ENCODE data around the gene TWIST1.

The TWIST1 gene

GRCh38 chr7:19133886-19134285, 16.4 kb upstream of the TWIST1 start:
- no peak for DNase-seq (ENCODE audit: low read depth in 1 of 2, low spot score in 1 of 2)
- no peak overlapping the region for H3K4me3 ChIP-seq (replicated peaks; ENCODE audit: insufficient read depth, low read length)
- TF ChIP-seq SPI1 (IDR thresholded peaks at IDR 0.05; ENCODE audit: borderline replicate concordance, low read depth) (no peak), GABPA (IDR thresholded peaks at IDR 0.05; ENCODE audit: low read depth) (no peak)
- no peaks in the 10 kb centered on the region for H3K27me3 ChIP-seq (ENCODE audit: insufficient read depth, poor library complexity, severe bottlenecking)
- no peak overlapping the region for H3K27ac ChIP-seq (replicated peaks)

- no peak for DNase-seq (ENCODE audit: low read depth in 1 of 2, low spot score in 1 of 2)
- no peak for TF ChIP-seq GABPA (IDR thresholded peaks at IDR 0.05; ENCODE audit: low read depth)
- TF ChIP-seq REST (IDR thresholded peaks at IDR 0.05; ENCODE audit: insufficient replicate concordance, low read depth) = no peak
- no peak for TF ChIP-seq CTCF (IDR thresholded peaks at IDR 0.05; ENCODE audit: insufficient read depth, low read length)
- TF ChIP-seq SPI1 (IDR thresholded peaks at IDR 0.05; ENCODE audit: borderline replicate concordance, low read depth) = no peak
- no peak for TF ChIP-seq POLR2AphosphoS5 (IDR thresholded peaks at IDR 0.05; ENCODE audit: low read depth)
- H3K4me3 ChIP-seq (replicated peaks; ENCODE audit: insufficient read depth, low read length) = no peak overlapping the region
- H3K27me3 ChIP-seq (ENCODE audit: insufficient read depth, poor library complexity, severe bottlenecking) = no peaks in the 10 kb centered on the region
- H3K27ac ChIP-seq (replicated peaks) = no peak overlapping the region
These were observed 16.0 kb upstream of the TWIST1 start for GRCh38 chr7:19133390-19133789.

GRCh38 chr7:19128856-19129255, 11.4 kb upstream of the TWIST1 start:
- no peak for TF ChIP-seq SPI1 (IDR thresholded peaks at IDR 0.05; ENCODE audit: borderline replicate concordance, low read depth)
- TF ChIP-seq REST (IDR thresholded peaks at IDR 0.05; ENCODE audit: insufficient replicate concordance, low read depth) = no peak
- TF ChIP-seq POLR2AphosphoS5 (IDR thresholded peaks at IDR 0.05; ENCODE audit: low read depth) = no peak
- TF ChIP-seq GABPA (IDR thresholded peaks at IDR 0.05; ENCODE audit: low read depth) = no peak
- TF ChIP-seq CTCF (IDR thresholded peaks at IDR 0.05; ENCODE audit: insufficient read depth, low read length) = no peak
- Histone ChIP-seq H3K27me3 (ENCODE audit: insufficient read depth, poor library complexity, severe bottlenecking) (no peaks in the 10 kb centered on the region), H3K27ac (replicated peaks) (no peak overlapping the region), H3K4me3 (replicated peaks; ENCODE audit: insufficient read depth, low read length) (no peak overlapping the region)
- no peak for DNase-seq (ENCODE audit: low read depth in 1 of 2, low spot score in 1 of 2)

GRCh38 chr7:19121977-19122588, 4.6 kb upstream of the TWIST1 start:
- peaks cover 36% of the 10 kb centered on the region for H3K27me3 ChIP-seq (ENCODE audit: insufficient read depth, poor library complexity, severe bottlenecking)
- no peak overlapping the region for H3K27ac ChIP-seq (replicated peaks)
- DNase-seq (ENCODE audit: low read depth in 1 of 2, low spot score in 1 of 2) = no peak
- H3K4me3 ChIP-seq (replicated peaks; ENCODE audit: insufficient read depth, low read length) = no peak overlapping the region
- TF ChIP-seq POLR2AphosphoS5 (IDR thresholded peaks at IDR 0.05; ENCODE audit: low read depth) (no peak), SPI1 (IDR thresholded peaks at IDR 0.05; ENCODE audit: borderline replicate concordance, low read depth) (no peak), GABPA (IDR thresholded peaks at IDR 0.05; ENCODE audit: low read depth) (no peak), REST (IDR thresholded peaks at IDR 0.05; ENCODE audit: insufficient replicate concordance, low read depth) (no peak), CTCF (IDR thresholded peaks at IDR 0.05; ENCODE audit: insufficient read depth, low read length) (peak; percentile 38)
